Fibroblast of lung (primary cell): ENCODE data around the gene SDK1.

Experiments
- CTCF ChIP-seq, 2 donors: IDR thresholded peaks in 1 of 2; conservative IDR thresholded peaks in 1 of 2; 1 replicate in 1 of 2; 2 replicates in 1 of 2; pipeline ENCODE4 v1.5.1; 2011 to 2012; ENCODE audit warnings: low read length in 2 of 2, control low read depth in 1 of 2, inconsistent platforms in 1 of 2, low read depth in 1 of 2, mild to moderate bottlenecking in 1 of 2
- EZH2 ChIP-seq: IDR thresholded peaks from 2 replicates; pipeline ENCODE4 v1.5.1; 2012; ENCODE audit warnings: low read length, control low read depth, mild to moderate bottlenecking; ENCODE audit errors: missing control alignments

- TF ChIP-seq EZH2, result no peak
- TF ChIP-seq CTCF (conservative IDR thresholded peaks at IDR 0.05 in 1 of 2, IDR thresholded peaks at IDR 0.05 in 1 of 2; ENCODE audit: low read depth in 1 of 2, low read length in 2 of 2), result no peak
These were observed 906.0 kb downstream of the SDK1 start for GRCh38 chr7:4207011-4207410.
